NB4 (cell line): ENCODE data around the gene SUPT7L.

Experiments used
- CTCF ChIP-seq: IDR thresholded peaks from one replicate; pipeline ENCODE4 v1.5.1; 2012; ENCODE audit warnings: low read depth, low read length
- MAX ChIP-seq: IDR thresholded peaks from 2 replicates; pipeline ENCODE4 v1.6.1; 2011; ENCODE audit warnings: low read depth, low read length
- MYC ChIP-seq: IDR thresholded peaks from 2 replicates; pipeline ENCODE4 v1.6.1; 2011; ENCODE audit warnings: low read depth, low read length

GRCh38 chr2:27667446-27667845 is 4.0 kb upstream of the SUPT7L start:
- TF ChIP-seq MAX (no peak), MYC (no peak), CTCF (no peak)
